Measurements from ENCODE around the gene SPAG17.

DNA sequence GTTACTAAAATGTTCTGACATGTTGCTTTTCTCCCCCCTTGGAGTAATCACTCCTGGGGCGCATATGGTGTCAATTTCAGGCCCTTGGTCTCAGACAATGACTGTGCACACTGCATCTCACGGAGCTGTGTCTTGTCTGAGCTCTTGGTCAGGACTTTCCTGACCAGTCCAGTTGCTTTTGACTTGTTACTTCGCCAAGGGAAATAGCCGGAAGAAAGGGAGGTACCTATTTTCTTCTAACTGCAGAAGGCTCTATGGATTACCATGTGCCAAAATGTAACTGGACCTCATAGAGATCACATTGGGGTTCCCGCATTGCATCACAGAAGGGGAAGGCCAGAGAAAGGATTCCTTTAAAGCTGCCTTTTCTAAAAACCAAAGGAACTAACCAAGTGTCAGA, 68.6 kb downstream of the SPAG17 start:
- TF ChIP-seq, protein P1, sequence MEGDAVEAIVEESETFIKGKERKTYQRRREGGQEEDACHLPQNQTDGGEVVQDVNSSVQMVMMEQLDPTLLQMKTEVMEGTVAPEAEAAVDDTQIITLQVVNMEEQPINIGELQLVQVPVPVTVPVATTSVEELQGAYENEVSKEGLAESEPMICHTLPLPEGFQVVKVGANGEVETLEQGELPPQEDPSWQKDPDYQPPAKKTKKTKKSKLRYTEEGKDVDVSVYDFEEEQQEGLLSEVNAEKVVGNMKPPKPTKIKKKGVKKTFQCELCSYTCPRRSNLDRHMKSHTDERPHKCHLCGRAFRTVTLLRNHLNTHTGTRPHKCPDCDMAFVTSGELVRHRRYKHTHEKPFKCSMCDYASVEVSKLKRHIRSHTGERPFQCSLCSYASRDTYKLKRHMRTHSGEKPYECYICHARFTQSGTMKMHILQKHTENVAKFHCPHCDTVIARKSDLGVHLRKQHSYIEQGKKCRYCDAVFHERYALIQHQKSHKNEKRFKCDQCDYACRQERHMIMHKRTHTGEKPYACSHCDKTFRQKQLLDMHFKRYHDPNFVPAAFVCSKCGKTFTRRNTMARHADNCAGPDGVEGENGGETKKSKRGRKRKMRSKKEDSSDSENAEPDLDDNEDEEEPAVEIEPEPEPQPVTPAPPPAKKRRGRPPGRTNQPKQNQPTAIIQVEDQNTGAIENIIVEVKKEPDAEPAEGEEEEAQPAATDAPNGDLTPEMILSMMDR (conservative IDR thresholded peaks at IDR 0.05 in 1 of 2, IDR thresholded peaks at IDR 0.05 in 1 of 2; ENCODE audit: low read depth in 1 of 2, low read length in 2 of 2): no peak
- TF ChIP-seq EZH2 (IDR thresholded peaks at IDR 0.05; ENCODE audit: low read length, missing control alignments): no peak
